Measurements from ENCODE around the gene PRG2.

GRCh38 chr11:57408771-57409170 is 18.3 kb upstream of the PRG2 start:
- TF ChIP-seq FOXA1 (IDR thresholded peaks at IDR 0.05; ENCODE audit: borderline replicate concordance) (no peak), JUNB (CRISPR knock-in tag; conservative IDR thresholded peaks at IDR 0.05) (no peak), ATF3 (IDR thresholded peaks at IDR 0.05) (no peak), ATF3 (CRISPR knock-in tag; conservative IDR thresholded peaks at IDR 0.05) (no peak)

All from K562 (cell line).